K562 (cell line): ENCODE data around the gene RGS6. TPM values are rescaled to one million over a fixed set of nuclear protein-coding genes. Genes with fewer than 3 reads are reported as not detected.

Experiments
- ATAC-seq: fragments of 200-7000 bp; cut with Tn5 transposase; 3 replicates; pipeline ENCODE4 v1.9.1; 2020; ENCODE audit warnings: moderate library complexity
- BruUV-seq: library from RNA; stranded (reverse); fragments of 400-500 nt; replicated peaks from 2 replicates; lab custom pipeline; 2021; lab: Mats Ljungman, UMichigan
- CTCF ChIA-PET: fragments of 300-600 bp; formaldehyde crosslinking; extraction: SDS; loops from one replicate; lab custom pipeline; 2021; ENCODE audit warnings: low intra/inter-chr PET ratio; lab: Yijun Ruan, JAX
- POLR2A ChIA-PET: fragments of 300-600, 350-650 bp; sonication (Branson Sonifier 250); formaldehyde crosslinking; extraction: SDS; loops from one replicate; lab custom pipeline; 2021; ENCODE audit warnings: antibody characterized with exemption, inconsistent platforms; lab: Yijun Ruan, JAX
- DNase-seq, 4 experiments: peaks; one replicate each; pipeline versions ENCODE4 v3.0.0 to v3.0.0-alpha.2; 2011 to 2018; ENCODE audit warnings: low spot score in 3 of 4, mixed read lengths in 3 of 4; ENCODE audit errors: extremely low read depth in 1 of 4
- FAIRE-seq: peaks from 2 replicates; lab custom pipeline; 2011; peaks lifted over from hg19 to GRCh38; lab: Jason Lieb, UNC
- H2AFZ ChIP-seq: 2 replicates; pipeline ENCODE4 v1.6.0; 2011; ENCODE audit warnings: low read depth, low read length, control low read depth, inconsistent platforms
- H3K27ac ChIP-seq: fragments of 200-600 bp; 3 replicates; pipeline ENCODE4 v1.8.0; 2011; ENCODE audit warnings: low read depth, mild to moderate bottlenecking, control low read depth, inconsistent platforms, low read length, moderate library complexity, mixed read lengths; ENCODE audit errors: extremely low read depth
- H3K27me3 ChIP-seq, 2 experiments: fragments of 300-600 bp in 1 of 2; 2 replicates in 1 of 2; 3 replicates in 1 of 2; pipeline versions ENCODE4 v1.6.0 to v1.8.0; 2011; ENCODE audit warnings: inconsistent platforms in 2 of 2, low read length in 2 of 2, mild to moderate bottlenecking in 1 of 2, mixed read lengths in 1 of 2, moderate library complexity in 1 of 2; ENCODE audit not compliant: control insufficient read depth in 2 of 2, insufficient read depth in 2 of 2
- H3K36me3 ChIP-seq: fragments of 300-600 bp; 3 replicates; pipeline ENCODE4 v1.8.0; 2011; ENCODE audit warnings: mild to moderate bottlenecking, low read length, inconsistent platforms; ENCODE audit not compliant: control insufficient read depth, insufficient read depth
- H3K4me1 ChIP-seq, 2 experiments: fragments of 200-600 bp in 1 of 2; replicated peaks in 1 of 2; 2 replicates in 1 of 2; 3 replicates in 1 of 2; pipeline versions ENCODE4 v1.5.1 to v1.8.0; 2011; ENCODE audit warnings: inconsistent platforms in 2 of 2, low read length in 2 of 2, mild to moderate bottlenecking in 1 of 2, mixed read lengths in 1 of 2, moderate library complexity in 1 of 2; ENCODE audit not compliant: control insufficient read depth in 2 of 2, insufficient read depth in 2 of 2
- H3K4me2 ChIP-seq: 2 replicates; pipeline ENCODE4 v1.6.1; 2011; ENCODE audit warnings: low read length, control low read depth, inconsistent platforms, mixed read lengths; ENCODE audit not compliant: insufficient read depth
- H3K4me3 ChIP-seq: fragments of 200-600 bp; sonication (generic), shearing (Covaris generic); 2 replicates; pipeline ENCODE4 v1.5.1; 2016; ENCODE audit warnings: control low read depth, inconsistent platforms
- H3K79me2 ChIP-seq: fragments of 200-600 bp; 3 replicates; pipeline ENCODE4 v1.8.0; 2011; ENCODE audit warnings: low read length, inconsistent platforms; ENCODE audit not compliant: control insufficient read depth, insufficient read depth
- H3K9ac ChIP-seq, 2 experiments: 2 replicates each; pipeline versions ENCODE4 v1.6.0 to v1.6.1; 2011; ENCODE audit warnings: low read depth in 2 of 2, low read length in 2 of 2, control low read depth in 1 of 2, inconsistent platforms in 1 of 2, mild to moderate bottlenecking in 1 of 2, mixed read lengths in 1 of 2; ENCODE audit not compliant: insufficient read depth in 1 of 2
- H3K9me1 ChIP-seq: one replicate; pipeline ENCODE4 v1.6.0; 2011; ENCODE audit warnings: inconsistent platforms, mild to moderate bottlenecking, low read length, moderate library complexity; ENCODE audit not compliant: control insufficient read depth, insufficient read depth
- H3K9me3 ChIP-seq: replicated peaks from 2 replicates; pipeline ENCODE4 v1.5.1; 2011; ENCODE audit warnings: low read depth, low read length, inconsistent platforms; ENCODE audit not compliant: control insufficient read depth, insufficient read depth
- H4K20me1 ChIP-seq: replicated peaks from 2 replicates; pipeline ENCODE4 v1.6.1; 2011; ENCODE audit warnings: low read length, inconsistent platforms, mixed read lengths; ENCODE audit not compliant: control insufficient read depth, insufficient read depth
- CBX3 ChIP-seq, 2 experiments: IDR thresholded peaks; 1 replicate in 1 of 2; 2 replicates in 1 of 2; pipeline ENCODE4 v1.6.1; 2012; ENCODE audit warnings: inconsistent platforms in 2 of 2, low read length in 2 of 2, borderline replicate concordance in 1 of 2, control low read depth in 1 of 2
- ELF2 ChIP-seq: fragments of 250-450 bp; sonication (Bioruptor Pico); IDR thresholded peaks from 2 replicates; pipeline ENCODE4 v1.5.0; 2021; ENCODE audit warnings: mild to moderate bottlenecking
- GABPA ChIP-seq: fragments of 200-800 bp; sonication (Bioruptor generic); conservative IDR thresholded peaks from 2 replicates; pipeline ENCODE4 v1.6.1; 2016; ENCODE audit warnings: low read depth, missing genetic modification characterization, missing compliant biosample characterization
- GTF2F1 ChIP-seq: IDR thresholded peaks from 2 replicates; pipeline ENCODE4 v1.6.1; 2011; ENCODE audit warnings: low read depth, low read length, improper control_type of control experiment
- MAZ ChIP-seq, 2 experiments: fragments of 450-650 bp in 1 of 2; sonication (generic) in 1 of 2; formaldehyde crosslinking; IDR thresholded peaks in 1 of 2; conservative IDR thresholded peaks in 1 of 2; 2 replicates each; pipeline versions ENCODE4 v1.4.0 to v1.5.0; 2020; ENCODE audit warnings: mild to moderate bottlenecking in 1 of 2, missing genetic modification reagents in 1 of 2
- POLR2B ChIP-seq: fragments of 450-650 bp; IDR thresholded peaks from 2 replicates; pipeline ENCODE4 v1.6.1; 2018; ENCODE audit warnings: low read depth; ENCODE audit not compliant: partially characterized antibody
- PRMT5 ChIP-seq: sonication (generic); formaldehyde crosslinking; IDR thresholded peaks from 2 replicates; pipeline ENCODE4 v1.5.0; 2020; ENCODE audit warnings: missing genetic modification reagents
- SETDB1 ChIP-seq: IDR thresholded peaks from one replicate; pipeline ENCODE4 v1.6.1; 2012; ENCODE audit warnings: low read length, control low read depth, inconsistent platforms
- SMAD3 ChIP-seq: fragments of 450-650 bp; formaldehyde crosslinking; conservative IDR thresholded peaks from 2 replicates; pipeline ENCODE4 v1.4.0; 2020; ENCODE audit warnings: mild to moderate bottlenecking
- SRSF7 ChIP-seq: fragments of 200-400 bp; formaldehyde crosslinking; optimal IDR thresholded peaks from 2 replicates; pipeline ENCODE3; 2017; ENCODE audit warnings: mild to moderate bottlenecking, low read depth, low read length
- THRAP3 ChIP-seq: fragments of 450-650 bp; IDR thresholded peaks from 2 replicates; pipeline ENCODE4 v1.6.1; 2016; ENCODE audit warnings: mild to moderate bottlenecking, inconsistent platforms, borderline replicate concordance
- ZBTB1 ChIP-seq: sonication (generic); formaldehyde crosslinking; IDR thresholded peaks from 2 replicates; pipeline ENCODE4 v1.8.1; 2023; ENCODE audit warnings: missing genetic modification reagents, low read depth, mild to moderate bottlenecking, borderline replicate concordance
- WGBS: fragments of 100-300 bp; shearing (Covaris generic); methylation state at CpG from one replicate; pipeline ENCODE4 v1.1.6; 2016; ENCODE audit warnings: low coverage, mixed read lengths; ENCODE audit not compliant: insufficient coverage; ENCODE audit errors: missing lambda C conversion rate; 5-methylcytosine and 5-hydroxymethylcytosine counted together
- in situ Hi-C: fragments of 300-500 bp; cut with MboI; formaldehyde crosslinking; loops from 4 replicates; pipeline ENCODE4 v1.15.0; 2018; ENCODE audit warnings: inconsistent platforms, mixed read lengths
- intact Hi-C: fragments of 100-400 bp; cut with micrococcal nuclease; formaldehyde crosslinking; loops from 2 replicates; pipeline ENCODE4 v1.14.2; 2022
- polyA plus RNA-seq, 8 experiments: library from polyadenylated mRNA; depleted of rRNA in 4 of 8; stranded (reverse) in 5 of 8; unstranded in 3 of 8; fragments of >200 nt; fragmentation: Nextera tagmentation in 2 of 8; fragmentation: Illumina TruSeq in 1 of 8; extraction: Ambion mirVana in 2 of 8; extraction: Trizol in 1 of 8; gene quantifications; 2 replicates each; pipeline versions ENCODE4 v1.2.1 to v1.2.3, GENCODE V29; 2011 to 2014; ENCODE audit warnings: inconsistent platforms in 1 of 8, missing spikeins in 1 of 8
- total RNA-seq, 7 experiments: library from RNA; depleted of rRNA in 6 of 7; stranded (reverse); fragments of >200 nt in 6 of 7; fragmentation: Illumina TruSeq in 2 of 7; extraction: Trizol in 2 of 7; gene quantifications; 2 replicates each; pipeline versions ENCODE4 v1.2.1 to v1.2.3, GENCODE V29; 2011 to 2021; ENCODE audit warnings: low replicate concordance in 1 of 7
- TF ChIP-seq, protein P1 (sequence below): fragments of 250-450 bp; sonication (Bioruptor Pico); IDR thresholded peaks from 2 replicates; pipeline ENCODE4 v1.8.0; 2022; ENCODE audit warnings: inconsistent platforms
- TF ChIP-seq, protein P2 (sequence below): fragments of 450-650 bp; formaldehyde crosslinking; IDR thresholded peaks from 2 replicates; pipeline ENCODE4 v1.4.0; 2022; ENCODE audit warnings: missing genetic modification characterization

RGS6 gene
- total and polyA plus RNA-seq, 9 of the 15 experiments (the other 6 are each of a cell fraction or from before 2014, with no cell fraction given), result not detected

DNA sequence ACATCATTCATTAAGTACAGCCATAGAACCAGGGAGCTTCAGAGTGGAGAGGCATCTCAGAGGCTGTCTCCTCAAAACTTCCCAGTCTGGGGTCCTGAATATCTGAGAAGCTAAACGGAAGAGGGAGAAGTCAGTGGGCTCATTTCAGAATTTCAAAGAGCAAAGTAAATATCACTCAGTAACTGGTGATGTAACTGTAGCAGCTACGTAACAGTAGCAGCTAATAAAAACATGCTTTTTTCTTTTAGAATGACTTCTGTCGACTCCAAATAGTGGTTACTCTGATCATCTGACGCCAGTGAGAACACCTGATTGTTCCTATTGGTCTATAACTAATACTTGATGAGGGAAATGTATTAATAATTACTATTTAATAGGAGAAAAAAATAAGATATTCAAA, 578.3 kb downstream of the RGS6 start:
- POLR2A ChIA-PET, result no interaction called here
- Histone ChIP-seq H3K4me1 (no peaks in the 10 kb centered on the region; a peak in 1 of 5 replicates), H3K9me1 (no peaks in the 10 kb centered on the region), H2AFZ (no peak overlapping the region), H4K20me1 (no peaks in the 10 kb centered on the region), H3K4me3 (no peak overlapping the region), H3K79me2 (no peaks in the 10 kb centered on the region), H3K9ac (no peak overlapping the region), H3K4me2 (no peak overlapping the region), H3K27ac (no peak overlapping the region), H3K27me3 (no peaks in the 10 kb centered on the region; a peak in 1 of 5 replicates), H3K36me3 (no peaks in the 10 kb centered on the region), H3K9me3 (no peaks in the 10 kb centered on the region)
- intact Hi-C loops (loop anchor here (10.0 kb wide), 1 partner anchor 964 kb away; no protein-coding TSS in a partner anchor), in situ Hi-C loops (loop anchor here (5.0 to 25.0 kb wide), 4 partner anchors 397 to 952 kb away; partner anchors contain the start of genes NUMB and PAPLN)
- 0% methylated on average over 4 of the region's 4 CpGs for WGBS
- TF ChIP-seq THRAP3 (no peak), GTF2F1 (no peak), PRMT5 (CRISPR knock-in tag) (no peak), MAZ (CRISPR knock-in tag; conservative IDR thresholded peaks at IDR 0.05 in 1 of 2, IDR thresholded peaks at IDR 0.05 in 1 of 2) (no peak), POLR2B (no peak), SRSF7 (no peak), SETDB1 (no peak), ELF2 (CRISPR knock-in tag) (no peak), SMAD3 (no peak), CBX3 (IDR thresholded peaks at IDR 0.05; ENCODE audit: borderline replicate concordance in 1 of 2, low read length in 2 of 2) (no peak), ZBTB1 (CRISPR knock-in tag) (no peak), GABPA (tag) (no peak)
- TF ChIP-seq, protein P1, sequence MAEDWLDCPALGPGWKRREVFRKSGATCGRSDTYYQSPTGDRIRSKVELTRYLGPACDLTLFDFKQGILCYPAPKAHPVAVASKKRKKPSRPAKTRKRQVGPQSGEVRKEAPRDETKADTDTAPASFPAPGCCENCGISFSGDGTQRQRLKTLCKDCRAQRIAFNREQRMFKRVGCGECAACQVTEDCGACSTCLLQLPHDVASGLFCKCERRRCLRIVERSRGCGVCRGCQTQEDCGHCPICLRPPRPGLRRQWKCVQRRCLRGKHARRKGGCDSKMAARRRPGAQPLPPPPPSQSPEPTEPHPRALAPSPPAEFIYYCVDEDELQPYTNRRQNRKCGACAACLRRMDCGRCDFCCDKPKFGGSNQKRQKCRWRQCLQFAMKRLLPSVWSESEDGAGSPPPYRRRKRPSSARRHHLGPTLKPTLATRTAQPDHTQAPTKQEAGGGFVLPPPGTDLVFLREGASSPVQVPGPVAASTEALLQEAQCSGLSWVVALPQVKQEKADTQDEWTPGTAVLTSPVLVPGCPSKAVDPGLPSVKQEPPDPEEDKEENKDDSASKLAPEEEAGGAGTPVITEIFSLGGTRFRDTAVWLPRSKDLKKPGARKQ (CRISPR knock-in tag), result no peak
- TF ChIP-seq, protein P2, sequence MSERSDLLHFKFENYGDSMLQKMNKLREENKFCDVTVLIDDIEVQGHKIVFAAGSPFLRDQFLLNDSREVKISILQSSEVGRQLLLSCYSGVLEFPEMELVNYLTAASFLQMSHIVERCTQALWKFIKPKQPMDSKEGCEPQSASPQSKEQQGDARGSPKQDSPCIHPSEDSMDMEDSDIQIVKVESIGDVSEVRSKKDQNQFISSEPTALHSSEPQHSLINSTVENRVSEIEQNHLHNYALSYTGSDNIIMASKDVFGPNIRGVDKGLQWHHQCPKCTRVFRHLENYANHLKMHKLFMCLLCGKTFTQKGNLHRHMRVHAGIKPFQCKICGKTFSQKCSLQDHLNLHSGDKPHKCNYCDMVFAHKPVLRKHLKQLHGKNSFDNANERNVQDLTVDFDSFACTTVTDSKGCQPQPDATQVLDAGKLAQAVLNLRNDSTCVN (CRISPR knock-in tag), result no peak
- CTCF ChIA-PET, result no interaction called here
- no TSS peak for BruUV-seq
- no peak for ATAC-seq
- no peak for FAIRE-seq
- DNase-seq, result no peak
